Mucosa of rectum (tissue), 2 donors: Measurements from ENCODE around the gene PLOD2.

ENCODE experiments used
- H3K27ac ChIP-seq, 2 donors: one replicate each; pipeline ENCODE4 v1.7.0; 2013; ENCODE audit warnings: inconsistent platforms in 2 of 2, low read depth in 2 of 2, low read length in 2 of 2
- H3K27me3 ChIP-seq, 2 donors: one replicate each; pipeline ENCODE4 v1.7.0; 2013; ENCODE audit warnings: low read length in 2 of 2; ENCODE audit not compliant: control insufficient read depth in 2 of 2, insufficient read depth in 2 of 2
- H3K36me3 ChIP-seq, 2 donors: one replicate each; pipeline ENCODE4 v1.7.0; 2013; ENCODE audit warnings: low read length in 2 of 2; ENCODE audit not compliant: control insufficient read depth in 2 of 2, insufficient read depth in 2 of 2
- H3K4me1 ChIP-seq, 2 donors: one replicate each; pipeline ENCODE4 v1.7.0; 2013; ENCODE audit warnings: low read length in 2 of 2, mild to moderate bottlenecking in 1 of 2; ENCODE audit not compliant: control insufficient read depth in 2 of 2, insufficient read depth in 2 of 2
- H3K4me3 ChIP-seq, 2 donors: one replicate each; pipeline ENCODE4 v1.7.0; 2013; ENCODE audit warnings: low read length in 2 of 2
- H3K9ac ChIP-seq, 2 donors: one replicate each; pipeline ENCODE4 v1.7.0; 2013; ENCODE audit warnings: low read length in 2 of 2, low read depth in 1 of 2, mild to moderate bottlenecking in 1 of 2
- H3K9me3 ChIP-seq, 2 donors: one replicate each; pipeline ENCODE4 v1.7.0; 2013; ENCODE audit warnings: low read length in 2 of 2; ENCODE audit not compliant: control insufficient read depth in 2 of 2
- donor health status: healthy.
- donor health status: Normal muscosa, but diverticular disease.

The PLOD2 gene

DNA sequence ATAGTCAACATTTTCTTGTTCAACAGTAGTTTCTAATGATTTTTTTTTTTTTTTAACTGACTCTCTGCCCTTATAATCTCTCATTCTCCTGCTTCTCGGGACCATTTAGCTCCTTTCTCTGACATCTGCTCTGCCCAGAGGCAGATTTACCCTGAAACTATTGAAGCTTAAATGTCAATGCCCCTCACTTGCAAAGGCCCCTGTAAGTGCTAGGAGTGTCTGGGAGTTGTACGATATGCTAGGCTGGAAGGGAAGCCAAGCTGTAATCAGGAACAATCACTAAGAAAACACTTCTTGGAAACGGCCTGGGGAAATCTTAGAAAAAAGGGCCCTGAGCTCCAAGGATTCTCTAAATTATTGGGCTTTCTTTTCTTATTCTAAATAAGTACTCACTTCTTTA is 5.8 kb upstream of the PLOD2 start:
- H3K4me1 ChIP-seq, result peaks cover 5 to 16% of the 10 kb centered on the region in 2 donors
- H3K9ac ChIP-seq, result no peak overlapping the region
- no peaks in the 10 kb centered on the region for H3K36me3 ChIP-seq
- H3K4me3 ChIP-seq, result no peak overlapping the region
- H3K27ac ChIP-seq, result no peak overlapping the region
- no peaks in the 10 kb centered on the region for H3K27me3 ChIP-seq
- no peaks in the 10 kb centered on the region for H3K9me3 ChIP-seq

GRCh38 chr3:146166415-146166821 is 5.4 kb upstream of the PLOD2 start:
- Histone ChIP-seq H3K4me1 (peaks cover 5 to 20% of the 10 kb centered on the region in 2 donors), H3K9ac (no peak overlapping the region), H3K4me3 (no peak overlapping the region), H3K27ac (no peak overlapping the region), H3K36me3 (no peaks in the 10 kb centered on the region), H3K27me3 (no peaks in the 10 kb centered on the region), H3K9me3 (no peaks in the 10 kb centered on the region)

- no peaks in the 10 kb centered on the region for H3K36me3 ChIP-seq
- peaks cover 5 to 21% of the 10 kb centered on the region in 2 donors for H3K4me1 ChIP-seq
- H3K9me3 ChIP-seq, result no peaks in the 10 kb centered on the region
- H3K9ac ChIP-seq, result no peak overlapping the region
- H3K27me3 ChIP-seq, result no peaks in the 10 kb centered on the region
- H3K27ac ChIP-seq, result peak overlapping the region in 1 of 2 donors; percentile 3
- no peak overlapping the region for H3K4me3 ChIP-seq
Measured at GRCh38 chr3:146165877-146166276, 4.9 kb upstream of the PLOD2 start.

DNA sequence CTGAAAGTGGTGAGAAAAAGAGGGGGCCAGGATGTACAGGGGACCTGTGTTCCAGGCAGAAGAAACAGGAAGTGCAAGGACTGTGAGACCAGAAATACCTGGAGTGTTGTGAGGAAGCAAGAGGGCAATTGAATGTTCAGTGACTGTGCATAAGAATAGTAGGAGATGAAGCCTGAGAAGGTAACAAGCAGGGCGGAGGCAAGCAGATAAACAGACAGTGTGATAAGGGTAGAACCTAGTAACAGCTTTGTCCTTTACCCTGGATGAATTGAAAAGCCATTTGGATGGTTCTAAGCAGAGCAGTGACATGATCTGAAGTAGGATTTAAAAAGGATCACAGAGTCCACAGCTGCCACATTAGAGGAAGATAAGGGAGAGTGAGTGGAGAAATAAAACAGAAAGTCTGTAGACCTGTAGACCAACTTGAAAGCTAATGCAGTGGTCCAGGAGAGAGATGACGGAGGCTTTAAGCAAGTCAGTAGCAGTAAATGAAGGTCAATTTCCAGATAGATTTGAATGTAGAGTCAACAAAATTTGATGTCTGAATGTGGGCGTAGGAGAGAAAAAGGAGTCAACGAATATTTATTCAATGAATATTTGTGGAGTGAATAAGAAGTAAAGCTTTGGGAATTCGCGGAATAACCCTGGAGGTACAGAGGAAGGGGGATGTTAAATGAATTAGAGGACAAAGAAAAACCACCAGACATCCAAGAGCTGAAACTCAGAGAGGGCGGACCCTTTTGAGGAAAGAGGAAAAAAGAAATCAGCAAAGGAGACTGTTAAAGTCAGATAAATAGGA is 4.2 kb upstream of the PLOD2 start:
- Histone ChIP-seq H3K27me3 (no peaks in the 10 kb centered on the region), H3K4me3 (peak overlapping the region in 1 of 2 donors; percentile 14), H3K9ac (no peak overlapping the region), H3K9me3 (no peaks in the 10 kb centered on the region), H3K27ac (peak overlapping the region; percentile 41 to 64), H3K36me3 (no peaks in the 10 kb centered on the region), H3K4me1 (peaks cover 5 to 21% of the 10 kb centered on the region in 2 donors)

DNA sequence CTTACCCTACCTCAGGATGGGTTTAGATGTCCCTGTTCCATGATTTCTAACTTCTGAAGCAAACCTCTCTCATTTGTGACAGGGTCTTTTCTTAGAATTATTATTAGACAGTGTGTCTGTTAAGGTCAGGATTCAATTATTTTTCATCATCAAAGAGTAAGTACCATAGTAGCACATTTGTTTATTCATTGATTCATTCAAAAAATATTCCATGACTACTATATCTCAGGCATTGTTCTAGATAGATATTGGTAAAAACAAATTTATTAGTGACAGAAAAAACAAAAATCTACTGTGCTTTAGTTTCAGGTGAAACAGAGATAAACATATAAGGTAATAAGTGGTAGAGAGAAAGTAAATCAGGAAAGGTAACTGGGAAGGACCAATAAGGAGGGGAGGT is 3.5 kb upstream of the PLOD2 start:
- H3K27ac ChIP-seq, result peak overlapping the region; percentile 41 to 64
- H3K4me3 ChIP-seq, result no peak overlapping the region
- H3K27me3 ChIP-seq, result no peaks in the 10 kb centered on the region
- H3K9ac ChIP-seq, result no peak overlapping the region
- H3K9me3 ChIP-seq, result no peaks in the 10 kb centered on the region
- peaks cover 5 to 21% of the 10 kb centered on the region in 2 donors for H3K4me1 ChIP-seq
- H3K36me3 ChIP-seq, result no peaks in the 10 kb centered on the region

GRCh38 chr3:146164071-146164470 is 3.1 kb upstream of the PLOD2 start:
- Histone ChIP-seq H3K27ac (no peak overlapping the region), H3K4me3 (no peak overlapping the region), H3K27me3 (no peaks in the 10 kb centered on the region), H3K36me3 (no peaks in the 10 kb centered on the region), H3K9ac (no peak overlapping the region), H3K9me3 (no peaks in the 10 kb centered on the region), H3K4me1 (peaks cover 5 to 21% of the 10 kb centered on the region in 2 donors)

DNA sequence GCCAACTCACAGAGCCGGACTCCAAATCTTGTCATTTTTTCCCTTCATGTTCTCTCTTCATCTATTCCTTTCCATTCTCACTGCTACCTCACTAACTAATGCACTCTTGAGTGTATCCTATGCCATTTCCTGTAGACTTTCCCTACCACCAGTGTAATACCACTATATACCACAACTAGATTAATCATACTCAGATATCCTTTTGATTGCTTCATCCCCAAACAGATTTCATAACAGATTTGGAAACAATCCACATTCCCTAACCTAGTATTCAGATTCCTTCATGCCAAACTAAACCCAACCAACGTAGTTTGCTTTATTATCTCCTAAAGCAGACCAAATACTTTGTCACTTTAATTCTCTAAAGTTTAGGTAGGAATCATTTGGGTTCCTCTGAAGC is 2.6 kb upstream of the PLOD2 start:
- H3K4me3 ChIP-seq, result no peak overlapping the region
- H3K27ac ChIP-seq, result no peak overlapping the region
- no peak overlapping the region for H3K9ac ChIP-seq
- no peaks in the 10 kb centered on the region for H3K27me3 ChIP-seq
- no peaks in the 10 kb centered on the region for H3K36me3 ChIP-seq
- peaks cover 6 to 23% of the 10 kb centered on the region in 2 donors for H3K4me1 ChIP-seq
- no peaks in the 10 kb centered on the region for H3K9me3 ChIP-seq

GRCh38 chr3:146162561-146162960 is 1.6 kb upstream of the PLOD2 start:
- no peak overlapping the region for H3K27ac ChIP-seq
- no peaks in the 10 kb centered on the region for H3K36me3 ChIP-seq
- peaks cover 13 to 23% of the 10 kb centered on the region in 2 donors for H3K4me1 ChIP-seq
- no peak overlapping the region for H3K9ac ChIP-seq
- H3K4me3 ChIP-seq, result peak overlapping the region in 1 of 2 donors; percentile 97
- H3K9me3 ChIP-seq, result no peaks in the 10 kb centered on the region
- H3K27me3 ChIP-seq, result no peaks in the 10 kb centered on the region

DNA sequence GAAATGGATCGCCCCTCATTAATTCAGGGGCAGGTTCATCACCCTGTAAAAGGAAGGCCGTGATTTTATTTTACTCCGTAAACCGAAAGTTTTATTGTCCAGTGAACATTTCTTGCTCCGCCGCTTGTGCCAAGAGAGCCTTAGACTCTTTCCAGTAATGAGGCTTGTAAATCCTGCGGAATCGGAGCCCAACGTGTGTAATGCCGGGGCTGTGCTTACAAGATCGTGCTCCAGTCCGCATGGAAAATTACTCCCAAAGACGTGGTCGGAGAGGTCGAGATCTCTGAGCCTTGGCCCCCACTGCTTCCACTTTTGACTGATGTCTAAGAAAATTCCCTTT is 649 bp upstream of the PLOD2 start:
- Histone ChIP-seq H3K9me3 (no peaks in the 10 kb centered on the region), H3K4me1 (peaks cover 13 to 26% of the 10 kb centered on the region in 2 donors), H3K9ac (peak overlapping the region; percentile 82 to 84), H3K27ac (peak overlapping the region; percentile 94 to 95), H3K4me3 (peak overlapping the region; percentile 77 to 97), H3K27me3 (no peaks in the 10 kb centered on the region), H3K36me3 (no peaks in the 10 kb centered on the region)

GRCh38 chr3:146160321-146160963 is 542 bp downstream of the PLOD2 start:
- Histone ChIP-seq H3K4me1 (peaks cover 10 to 30% of the 10 kb centered on the region in 2 donors), H3K27me3 (no peaks in the 10 kb centered on the region), H3K4me3 (peak overlapping the region; percentile 77 to 97), H3K9me3 (no peaks in the 10 kb centered on the region), H3K27ac (peak overlapping the region; percentile 94 to 95), H3K9ac (peak overlapping the region; percentile 82 to 84), H3K36me3 (no peaks in the 10 kb centered on the region)
